NOMO-1 treated with DMSO at 0.1 percent for 48 hours (cell line): ENCODE results near the gene EXD2.

Experiments
- DNase-seq: peaks from one replicate; lab custom pipeline; 2025; ENCODE audit not compliant: unreplicated experiment; lab: John Stamatoyannopoulos, UW

The EXD2 gene

GRCh38 chr14:69246331-69246730 is 55.0 kb downstream of the EXD2 start:
- no peak for DNase-seq

GRCh38 chr14:69247676-69248440 is 56.6 kb downstream of the EXD2 start:
- DNase-seq = no peak

GRCh38 chr14:69249603-69250002 is 58.3 kb downstream of the EXD2 start:
- no peak for DNase-seq

- no peak for DNase-seq
Observed at GRCh38 chr14:69252851-69253250, 61.6 kb downstream of the EXD2 start.

- no peak for DNase-seq
Observed at GRCh38 chr14:69259168-69259526, 67.8 kb downstream of the EXD2 start.

GRCh38 chr14:69259527-69260189 is 68.4 kb downstream of the EXD2 start, which contains the start of gene GALNT16:
GALNT16 (plus strand) TSS chr14:69260158; CDS start chr14:69260291, 133 bp downstream.
- no peak for DNase-seq

- DNase-seq = no peak
Observed at GRCh38 chr14:69260190-69260860, 69.0 kb downstream of the EXD2 start.

- no peak for DNase-seq
Observed at GRCh38 chr14:69260861-69261564, 69.7 kb downstream of the EXD2 start.

- DNase-seq = no peak
Observed at GRCh38 chr14:69261761-69262331, 70.5 kb downstream of the EXD2 start.

- DNase-seq = no peak
Observed at GRCh38 chr14:69262516-69262915, 71.2 kb downstream of the EXD2 start.

- DNase-seq = no peak
Observed at GRCh38 chr14:69263364-69263763, 72.1 kb downstream of the EXD2 start.

GRCh38 chr14:69263771-69264170 is 72.5 kb downstream of the EXD2 start:
- no peak for DNase-seq

- DNase-seq = no peak
Observed at GRCh38 chr14:69266572-69267345, 75.5 kb downstream of the EXD2 start.

GRCh38 chr14:69267492-69267891 is 76.2 kb downstream of the EXD2 start:
- DNase-seq = no peak

GRCh38 chr14:69268223-69268622 is 76.9 kb downstream of the EXD2 start:
- no peak for DNase-seq

- no peak for DNase-seq
Observed at GRCh38 chr14:69268763-69269162, 77.5 kb downstream of the EXD2 start.

- DNase-seq = no peak
Observed at GRCh38 chr14:69269381-69269780, 78.1 kb downstream of the EXD2 start.

- DNase-seq = no peak
Observed at GRCh38 chr14:69270097-69270496, 78.8 kb downstream of the EXD2 start.

- DNase-seq = no peak
Observed at GRCh38 chr14:69270795-69271708, 79.8 kb downstream of the EXD2 start.
